HG02623 (cell line): Measurements from ENCODE around the gene LIPC.

Experiments used
- ATAC-seq: cut with Tn5 transposase; IDR thresholded peaks from one replicate; pipeline ENCODE4 v1.9.1; 2021; ENCODE audit warnings: moderate library complexity; ENCODE audit not compliant: unreplicated experiment

The LIPC gene

DNA sequence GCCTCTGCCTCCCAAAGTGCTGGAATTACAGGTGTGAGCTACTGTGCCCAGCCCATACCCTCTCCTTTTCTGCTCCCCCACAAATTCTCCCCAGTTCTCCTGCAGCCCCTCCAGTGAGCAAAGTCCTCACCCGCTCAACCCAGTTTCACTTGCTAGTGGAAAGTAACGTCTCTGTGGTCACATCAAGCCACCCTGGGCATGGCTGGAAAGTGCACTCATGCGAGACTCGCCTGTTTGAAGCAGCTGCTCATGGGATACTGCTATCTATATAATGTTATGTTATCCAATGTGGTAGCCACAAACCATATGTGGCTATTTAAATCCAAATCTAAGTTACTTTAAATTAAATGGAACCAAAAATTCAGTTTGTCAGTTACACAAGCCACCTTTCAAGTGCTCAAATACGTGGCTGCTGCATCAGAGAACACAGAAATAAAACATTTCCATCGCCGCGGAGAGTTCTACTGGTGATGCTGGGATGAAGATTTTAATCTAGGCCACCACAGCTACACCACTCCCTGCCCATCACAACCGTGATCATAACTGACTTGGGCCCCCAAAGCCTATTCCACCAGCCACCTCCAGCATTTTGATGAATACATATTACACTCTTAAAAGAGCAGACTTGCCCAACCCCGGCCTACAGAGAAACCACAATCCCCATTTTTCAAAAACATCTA lies 119.4 kb downstream of the LIPC start:
- no peak for ATAC-seq

DNA sequence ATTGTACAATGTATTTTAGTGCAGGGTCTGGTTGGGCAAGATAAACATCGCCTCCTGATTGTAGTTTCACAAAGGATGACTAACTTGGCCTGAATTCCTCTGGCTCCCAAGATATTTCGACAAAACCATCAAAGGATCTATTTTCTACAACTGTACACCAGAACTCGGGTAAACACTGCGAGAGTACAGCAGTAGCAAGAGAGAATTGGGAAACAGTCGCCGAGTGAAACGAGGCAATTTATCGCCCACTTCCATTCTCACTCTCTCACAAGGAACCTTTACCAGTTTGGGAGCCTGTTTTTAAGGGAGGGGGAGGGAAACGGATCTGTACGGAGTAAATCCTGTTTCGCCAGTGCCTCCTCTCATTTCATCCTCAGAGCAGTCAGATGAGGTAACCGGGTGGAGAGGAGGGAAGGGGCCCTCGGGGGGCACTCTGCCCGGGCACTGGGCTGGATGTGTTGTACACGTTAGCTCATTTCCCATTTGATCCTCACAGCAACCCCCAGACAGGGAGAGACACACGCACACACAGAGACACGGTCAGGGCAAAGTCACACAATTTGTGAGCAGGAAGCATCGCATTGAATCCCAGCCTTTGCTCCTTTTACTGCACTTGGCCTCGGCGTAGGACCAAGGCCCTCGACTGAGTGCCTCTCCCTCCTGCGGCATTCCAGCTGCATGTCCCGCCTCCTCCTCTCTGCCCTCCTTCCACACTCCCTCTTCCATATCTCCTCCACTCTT lies 120.1 kb downstream of the LIPC start:
- no peak for ATAC-seq

DNA sequence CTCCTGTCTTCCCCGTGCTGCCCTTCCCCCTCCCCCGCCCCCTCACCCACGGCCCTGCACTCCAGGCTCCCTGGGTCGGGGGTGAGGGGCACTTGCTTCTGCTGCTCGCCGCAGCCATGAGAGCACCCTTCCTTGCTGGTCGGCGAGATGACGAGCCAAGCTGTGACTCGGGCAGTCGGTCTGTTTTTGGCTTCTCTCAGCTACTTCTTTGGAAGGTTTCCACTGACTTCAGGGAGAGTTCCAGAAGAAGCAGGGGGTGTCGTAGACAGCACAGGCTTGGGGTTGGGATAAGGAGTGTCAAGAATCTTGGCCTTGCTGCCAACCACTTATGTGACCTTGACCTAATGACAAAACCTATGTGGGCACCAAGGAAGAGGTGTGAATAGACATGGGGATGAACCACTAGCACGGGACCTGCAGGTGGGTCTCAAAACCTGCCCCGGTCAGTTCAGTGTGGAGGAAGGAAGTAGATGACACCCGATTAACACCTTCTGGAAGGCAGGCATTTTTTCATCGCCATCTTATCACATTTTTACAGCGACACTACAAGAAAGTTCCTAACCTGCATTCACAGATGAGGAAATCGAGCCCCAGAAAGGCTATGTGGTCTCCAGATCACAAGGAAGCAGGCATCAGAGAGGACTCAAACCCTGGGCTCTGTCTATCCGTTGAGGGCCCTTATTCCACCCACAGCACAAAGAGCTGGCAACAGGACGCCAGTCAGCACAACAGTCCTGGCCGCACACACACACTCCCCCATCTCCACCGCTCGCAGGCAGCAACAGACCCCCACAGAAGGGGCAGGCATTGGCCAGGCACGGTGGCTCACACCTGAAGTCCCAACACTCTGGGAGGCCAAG lies 120.9 kb downstream of the LIPC start:
- ATAC-seq, result no peak

- ATAC-seq, result no peak
These were observed 121.7 kb downstream of the LIPC start for GRCh38 chr15:58553365-58553918.

GRCh38 chr15:58554758-58555157 lies 123.0 kb downstream of the LIPC start:
- ATAC-seq, result no peak

GRCh38 chr15:58555162-58556027 lies 123.6 kb downstream of the LIPC start:
- no peak for ATAC-seq

- ATAC-seq, result no peak
These were observed 124.2 kb downstream of the LIPC start for GRCh38 chr15:58556028-58556361.

- ATAC-seq, result no peak
These were observed 124.8 kb downstream of the LIPC start for GRCh38 chr15:58556541-58556940.

DNA sequence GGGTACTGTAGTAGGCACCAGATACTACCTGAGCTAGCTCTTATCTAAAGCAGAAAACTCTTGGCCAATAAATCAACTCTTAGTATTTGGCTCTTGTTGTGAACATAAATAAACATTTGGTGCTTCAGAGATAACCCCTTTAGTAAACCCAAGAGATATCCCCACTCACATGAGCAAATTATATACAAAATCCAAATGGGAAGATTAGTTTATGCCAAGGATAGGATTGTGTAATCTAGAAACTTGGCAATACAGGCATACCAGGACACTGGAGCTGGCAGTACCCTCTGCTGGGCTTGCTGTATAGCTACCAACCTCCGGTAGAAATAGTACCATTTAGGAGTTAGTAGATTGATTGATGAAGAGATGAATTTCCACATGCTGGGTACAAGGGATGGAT lies 127.0 kb downstream of the LIPC start:
- no peak for ATAC-seq

DNA sequence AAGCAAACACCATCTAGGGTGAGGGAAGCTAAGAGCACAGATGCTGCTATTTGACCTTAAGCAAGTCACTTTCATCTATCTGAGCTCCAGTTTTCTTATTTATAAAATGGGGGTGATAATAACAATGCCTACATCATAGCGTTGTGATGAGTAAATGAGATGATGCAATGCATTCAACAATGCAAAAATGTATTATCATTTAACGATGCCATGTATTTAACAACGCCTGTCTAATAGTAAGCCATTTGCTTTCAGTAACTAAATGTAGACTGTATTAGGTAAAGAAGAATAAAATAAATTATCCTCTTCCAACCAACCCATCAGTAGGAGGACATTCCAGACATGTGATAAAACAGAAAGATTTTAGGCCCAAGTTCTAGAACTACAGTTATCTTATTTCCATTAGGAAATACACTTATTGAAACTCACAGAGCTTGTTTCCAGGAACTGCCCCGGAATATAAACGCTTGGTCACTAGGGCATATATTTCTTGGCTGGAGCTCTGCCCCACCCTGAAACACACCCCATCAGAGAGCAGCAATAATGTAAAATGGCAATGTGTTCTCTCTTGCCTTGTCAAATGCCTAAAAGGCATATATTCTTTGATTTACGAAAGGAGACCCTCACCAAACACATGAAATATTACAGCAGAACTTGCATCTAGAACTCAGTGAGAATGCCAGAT lies 128.3 kb downstream of the LIPC start:
- no peak for ATAC-seq

- no peak for ATAC-seq
These were observed 129.5 kb downstream of the LIPC start for GRCh38 chr15:58561321-58561720.

GRCh38 chr15:58562135-58562534 lies 130.3 kb downstream of the LIPC start:
- no peak for ATAC-seq

DNA sequence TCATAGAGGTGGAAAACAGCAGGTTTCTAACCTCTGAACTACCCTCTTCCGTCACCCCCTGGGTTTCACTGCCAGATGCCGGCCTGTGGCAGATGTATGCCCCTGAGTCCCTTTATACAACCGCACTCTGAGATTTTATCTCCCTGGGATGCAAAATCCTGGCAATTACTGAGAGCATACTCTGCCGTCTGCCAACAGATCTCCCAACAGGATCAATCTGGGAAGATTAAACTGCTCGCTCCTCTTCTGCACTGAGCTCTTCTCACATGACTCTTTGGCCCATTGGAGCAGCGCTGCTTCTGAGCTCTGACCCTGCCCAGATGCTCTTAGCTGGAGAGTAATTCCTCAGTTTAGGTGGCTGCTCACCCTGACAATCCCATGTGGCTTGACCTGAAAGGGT lies 133.2 kb downstream of the LIPC start:
- ATAC-seq, result no peak

GRCh38 chr15:58565619-58566018 lies 133.8 kb downstream of the LIPC start:
- ATAC-seq, result no peak

DNA sequence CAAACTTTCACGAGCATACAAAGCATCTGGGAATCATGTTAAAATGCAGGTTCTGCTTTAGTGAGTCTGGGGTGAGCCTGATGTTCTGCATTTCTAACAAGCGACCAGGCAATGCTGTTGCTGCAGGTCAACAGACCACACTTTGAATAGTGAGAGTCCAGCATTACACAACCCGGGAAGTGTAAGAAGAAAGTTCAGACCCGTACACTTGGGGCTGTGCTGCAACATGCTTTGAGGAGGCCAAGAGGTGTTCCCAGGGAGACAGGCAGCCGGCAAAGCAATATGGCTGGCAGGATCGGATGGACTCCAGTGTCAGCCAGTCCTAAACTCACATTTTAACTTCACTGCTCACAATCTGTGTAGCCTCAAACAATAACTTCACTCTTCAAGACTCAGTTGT lies 134.2 kb downstream of the LIPC start:
- ATAC-seq, result no peak

GRCh38 chr15:58568157-58568571 lies 136.4 kb downstream of the LIPC start:
- no peak for ATAC-seq

GRCh38 chr15:58569455-58569854 lies 137.7 kb downstream of the LIPC start:
- no peak for ATAC-seq

DNA sequence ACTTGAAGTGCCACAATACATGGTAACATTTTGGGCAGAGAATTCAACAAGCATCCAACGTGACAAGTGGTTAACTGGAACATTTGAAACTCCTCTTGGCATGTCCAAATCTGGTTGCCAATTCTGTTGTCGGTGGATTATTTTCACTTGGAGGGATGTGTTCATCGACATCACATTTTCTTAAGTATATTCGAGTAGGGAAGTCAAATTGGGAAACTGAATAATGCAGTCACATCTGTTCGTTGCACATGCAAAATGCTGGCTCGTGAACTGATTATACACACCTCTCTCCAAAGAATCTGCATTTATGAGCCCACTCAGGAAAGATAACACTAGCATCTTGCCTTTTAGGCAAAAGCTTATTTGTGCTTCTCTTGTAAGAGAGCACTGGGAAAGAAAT lies 139.7 kb downstream of the LIPC start:
- no peak for ATAC-seq

GRCh38 chr15:58572521-58572920 lies 140.7 kb downstream of the LIPC start:
- ATAC-seq, result no peak

DNA sequence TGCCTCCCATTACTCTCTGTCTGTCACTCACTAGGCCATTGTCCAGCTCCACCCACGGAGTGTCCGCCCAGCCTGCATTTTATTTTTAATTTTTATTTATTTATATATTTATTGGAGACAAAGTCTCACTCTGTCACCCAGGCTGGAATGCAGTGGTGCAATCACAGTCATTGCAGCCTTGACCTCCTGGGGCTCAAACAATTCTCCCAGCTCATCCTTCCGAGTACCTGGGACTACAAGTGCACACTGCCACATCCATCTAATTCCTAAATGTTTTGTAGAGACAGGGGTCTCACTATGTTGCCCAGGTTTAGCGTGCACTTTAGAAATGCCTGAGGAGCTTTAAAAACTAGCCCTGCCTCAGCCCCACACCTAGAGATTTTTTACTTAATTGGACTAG lies 141.5 kb downstream of the LIPC start:
- no peak for ATAC-seq
